22Rv1 (cell line): ENCODE results near the gene CHST1.

Experiments used
- H3K27ac ChIP-seq: fragments of 450-650 bp; 2 replicates; pipeline ENCODE4 v1.5.1; 2017
- ZFX ChIP-seq: fragments of 450-650 bp; IDR thresholded peaks from 2 replicates; pipeline ENCODE4 v1.6.1; 2017; ENCODE audit warnings: antibody characterized with exemption, borderline replicate concordance
- TF ChIP-seq, protein P1 (sequence below): fragments of 450-650 bp; IDR thresholded peaks from 2 replicates; pipeline ENCODE4 v1.5.1; 2017; ENCODE audit warnings: mild to moderate bottlenecking

The CHST1 gene

GRCh38 chr11:45683271-45684058 lies 18.0 kb upstream of the CHST1 start:
- no peak overlapping the region for H3K27ac ChIP-seq
- TF ChIP-seq, protein P1, sequence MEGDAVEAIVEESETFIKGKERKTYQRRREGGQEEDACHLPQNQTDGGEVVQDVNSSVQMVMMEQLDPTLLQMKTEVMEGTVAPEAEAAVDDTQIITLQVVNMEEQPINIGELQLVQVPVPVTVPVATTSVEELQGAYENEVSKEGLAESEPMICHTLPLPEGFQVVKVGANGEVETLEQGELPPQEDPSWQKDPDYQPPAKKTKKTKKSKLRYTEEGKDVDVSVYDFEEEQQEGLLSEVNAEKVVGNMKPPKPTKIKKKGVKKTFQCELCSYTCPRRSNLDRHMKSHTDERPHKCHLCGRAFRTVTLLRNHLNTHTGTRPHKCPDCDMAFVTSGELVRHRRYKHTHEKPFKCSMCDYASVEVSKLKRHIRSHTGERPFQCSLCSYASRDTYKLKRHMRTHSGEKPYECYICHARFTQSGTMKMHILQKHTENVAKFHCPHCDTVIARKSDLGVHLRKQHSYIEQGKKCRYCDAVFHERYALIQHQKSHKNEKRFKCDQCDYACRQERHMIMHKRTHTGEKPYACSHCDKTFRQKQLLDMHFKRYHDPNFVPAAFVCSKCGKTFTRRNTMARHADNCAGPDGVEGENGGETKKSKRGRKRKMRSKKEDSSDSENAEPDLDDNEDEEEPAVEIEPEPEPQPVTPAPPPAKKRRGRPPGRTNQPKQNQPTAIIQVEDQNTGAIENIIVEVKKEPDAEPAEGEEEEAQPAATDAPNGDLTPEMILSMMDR, result no peak
- TF ChIP-seq ZFX, result no peak

GRCh38 chr11:45679806-45680205 lies 14.4 kb upstream of the CHST1 start:
- no peak for TF ChIP-seq ZFX
- TF ChIP-seq, protein P1, result no peak
- no peak overlapping the region for H3K27ac ChIP-seq

DNA sequence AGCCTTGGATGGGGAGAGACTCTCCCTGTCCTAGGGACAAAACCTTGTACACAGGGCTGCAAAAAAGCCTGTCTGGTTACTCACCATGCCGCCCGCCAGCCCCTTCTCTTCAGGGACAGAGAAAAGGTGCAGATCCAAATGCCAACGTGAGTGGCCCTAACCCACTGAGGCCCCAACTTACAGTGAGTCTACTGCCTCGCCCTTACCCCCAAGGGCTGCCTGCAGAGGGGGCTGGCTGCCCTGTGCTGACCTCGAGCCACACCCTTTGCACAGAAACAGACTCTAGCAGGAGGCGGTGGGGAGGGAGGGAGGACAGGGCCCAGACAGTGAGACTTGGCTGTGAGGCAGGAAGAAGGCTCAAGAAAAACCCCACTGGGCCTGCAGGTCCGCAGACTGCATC lies 13.6 kb upstream of the CHST1 start:
- TF ChIP-seq, protein P1, result no peak
- no peak for TF ChIP-seq ZFX
- no peak overlapping the region for H3K27ac ChIP-seq

GRCh38 chr11:45677770-45678512 lies 12.5 kb upstream of the CHST1 start:
- no peak overlapping the region for H3K27ac ChIP-seq
- no peak for TF ChIP-seq ZFX
- TF ChIP-seq, protein P1, result no peak

GRCh38 chr11:45676522-45677095 lies 11.2 kb upstream of the CHST1 start:
- H3K27ac ChIP-seq, result no peak overlapping the region
- TF ChIP-seq, protein P1, result no peak
- TF ChIP-seq ZFX, result no peak

DNA sequence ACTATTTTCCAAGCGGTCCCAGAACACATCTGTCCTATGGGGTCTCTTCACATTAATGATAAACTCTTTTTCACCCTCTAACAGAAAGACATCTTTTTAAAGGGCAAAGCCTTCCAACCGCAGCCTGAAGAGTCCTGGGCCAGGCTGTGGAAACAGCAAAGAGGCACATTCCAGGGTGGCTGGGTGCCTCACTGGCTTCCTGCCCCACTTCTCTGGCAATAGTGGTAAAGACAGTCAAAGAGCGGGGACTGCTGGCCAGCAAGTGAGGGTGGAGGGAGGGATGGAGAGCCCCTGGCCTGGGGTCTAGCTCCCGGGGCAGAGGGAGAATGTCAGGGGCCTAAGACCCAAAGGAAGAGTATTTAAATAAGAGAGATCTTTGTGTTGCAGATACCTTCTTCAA lies 10.2 kb upstream of the CHST1 start:
- TF ChIP-seq ZFX, result no peak
- TF ChIP-seq, protein P1, result no peak
- no peak overlapping the region for H3K27ac ChIP-seq
